Stimulated activated CD8-positive, alpha-beta memory T cell treated with anti-CD3 and anti-CD28 coated beads, Interleukin-15, amount 100 ng/mL, for 24 hours (primary cell): ENCODE results near the gene FSTL4.
"Not testable (repeated sequence)": the region's sequence is repeated elsewhere in the genome, so short reads cannot be mapped to it uniquely, and the experiment has no call there.

ENCODE experiments used
- DNase-seq: peaks from one replicate; pipeline ENCODE4 v3.0.0-alpha.2; 2020; ENCODE audit warnings: low read depth

FSTL4 gene

GRCh38 chr5:133552925-133553525 lies 59.3 kb downstream of the FSTL4 start:
- peak; percentile 22 for DNase-seq

- DNase-seq, result no peak
Observed at GRCh38 chr5:133546500-133546899, 65.8 kb downstream of the FSTL4 start.

- no peak for DNase-seq
Observed at GRCh38 chr5:133544346-133544745, 68.0 kb downstream of the FSTL4 start.

GRCh38 chr5:133539818-133540217 lies 72.5 kb downstream of the FSTL4 start:
- DNase-seq, result no peak

DNA sequence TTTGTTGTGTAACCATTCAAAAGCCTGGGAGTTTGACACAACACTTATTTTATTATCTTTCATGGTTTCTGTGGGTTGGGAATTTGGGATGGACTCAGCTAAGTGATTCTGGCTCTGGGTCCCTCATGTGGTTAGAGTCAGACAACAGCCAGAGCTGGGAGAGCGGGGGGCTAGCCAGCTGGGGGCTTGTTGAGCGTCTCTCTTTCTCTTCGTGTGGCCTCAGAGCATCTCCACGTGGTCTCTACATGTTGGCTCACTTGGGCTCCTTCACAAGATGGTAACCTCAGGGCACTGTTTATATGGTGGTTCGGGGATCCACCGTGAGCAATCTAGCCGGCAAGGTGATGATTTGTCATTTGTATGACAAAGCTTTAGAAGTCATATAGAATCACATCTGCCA lies 73.6 kb downstream of the FSTL4 start:
- no peak for DNase-seq

DNA sequence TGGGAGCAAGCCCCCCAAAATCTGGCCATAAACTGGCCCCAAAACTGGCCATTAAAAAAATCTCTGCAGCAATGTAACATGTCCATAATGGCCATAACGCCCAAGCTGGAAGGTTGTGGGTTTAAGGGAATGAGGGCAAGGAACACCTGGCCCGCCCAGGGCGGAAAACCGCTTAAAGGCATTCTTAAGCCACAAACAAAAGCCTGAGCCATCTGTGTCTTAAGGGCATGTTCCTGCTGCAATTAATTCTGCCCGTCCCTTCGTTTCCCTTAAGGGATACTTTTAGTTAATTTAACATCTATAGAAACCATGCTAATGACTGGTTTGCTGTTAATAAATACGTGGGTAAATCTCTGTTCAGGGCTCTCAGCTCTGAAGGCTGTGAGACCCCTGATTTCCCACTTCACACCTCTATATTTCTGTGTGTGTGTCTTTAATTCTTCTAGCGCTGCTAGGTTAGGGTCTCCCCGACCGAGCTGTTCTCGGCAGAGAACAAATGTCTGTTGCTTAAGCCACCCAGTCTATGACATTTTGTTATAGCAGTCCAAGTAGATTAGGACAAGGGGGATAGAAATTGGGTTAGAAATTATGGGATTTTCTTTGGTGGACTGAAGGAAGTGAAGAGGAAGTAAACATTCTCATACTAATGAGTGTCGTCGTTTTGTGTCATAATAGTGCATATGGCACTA lies 77.0 kb downstream of the FSTL4 start:
- DNase-seq, result not testable (repeated sequence)

DNA sequence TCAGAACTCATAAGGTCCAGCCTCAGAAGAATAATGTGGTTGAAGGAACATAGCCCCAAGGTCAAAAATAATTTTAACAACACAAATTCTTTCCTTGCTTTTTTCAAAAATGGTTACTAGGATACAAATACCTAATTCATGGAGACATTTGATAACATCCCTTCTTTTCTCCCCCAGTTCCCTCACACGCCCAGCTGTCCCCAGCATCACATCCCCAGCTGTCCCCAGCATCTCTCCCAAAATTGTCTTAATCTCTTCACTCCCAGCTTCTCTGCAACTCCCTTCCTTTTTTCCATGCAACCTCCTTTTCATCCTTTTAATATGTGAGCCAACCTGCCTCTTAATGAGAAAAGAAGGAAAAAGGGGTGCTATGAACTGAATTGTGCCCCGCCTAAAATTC lies 77.8 kb downstream of the FSTL4 start:
- no peak for DNase-seq

DNA sequence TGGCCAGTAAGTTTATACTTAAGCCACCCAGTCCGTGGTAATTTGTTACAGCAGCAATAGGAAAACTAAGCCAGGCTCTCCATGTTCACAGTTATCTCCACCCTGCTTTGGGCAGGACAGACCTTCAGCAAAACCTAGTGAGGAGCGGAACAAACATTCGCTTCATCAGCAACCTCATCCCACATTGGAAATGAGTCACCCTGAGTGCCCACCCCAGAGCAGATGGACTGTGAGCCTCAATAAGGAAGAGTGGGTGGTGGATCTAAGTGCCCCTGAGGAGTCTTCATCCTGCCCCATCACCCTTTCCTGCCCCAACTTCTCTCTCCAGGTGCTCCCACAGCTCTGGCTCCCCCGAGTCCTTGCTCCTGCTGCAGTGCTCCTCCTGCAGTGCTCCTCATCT lies 78.8 kb downstream of the FSTL4 start:
- no peak for DNase-seq

- no peak for DNase-seq
Observed at GRCh38 chr5:133531594-133531993, 80.7 kb downstream of the FSTL4 start.

DNA sequence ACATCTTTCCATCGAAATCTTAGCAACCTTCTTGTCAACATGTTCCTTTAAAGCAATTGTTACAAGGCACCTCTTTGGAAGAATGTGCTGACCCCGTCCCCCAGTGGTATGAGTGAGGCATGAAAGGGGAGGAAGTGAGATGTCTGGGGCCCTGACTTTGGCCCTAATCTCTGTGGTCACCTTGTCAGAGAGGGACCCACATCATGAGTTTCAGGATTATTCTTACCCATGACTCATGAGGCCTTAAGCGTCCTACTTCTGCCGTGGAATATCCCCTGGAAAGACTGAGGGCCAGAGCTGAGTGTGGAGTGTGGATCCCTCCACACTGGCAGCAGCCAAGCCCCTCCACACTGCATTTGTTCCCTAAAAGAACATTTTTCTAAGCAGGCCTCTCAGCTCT lies 81.2 kb downstream of the FSTL4 start:
- DNase-seq, result no peak

DNA sequence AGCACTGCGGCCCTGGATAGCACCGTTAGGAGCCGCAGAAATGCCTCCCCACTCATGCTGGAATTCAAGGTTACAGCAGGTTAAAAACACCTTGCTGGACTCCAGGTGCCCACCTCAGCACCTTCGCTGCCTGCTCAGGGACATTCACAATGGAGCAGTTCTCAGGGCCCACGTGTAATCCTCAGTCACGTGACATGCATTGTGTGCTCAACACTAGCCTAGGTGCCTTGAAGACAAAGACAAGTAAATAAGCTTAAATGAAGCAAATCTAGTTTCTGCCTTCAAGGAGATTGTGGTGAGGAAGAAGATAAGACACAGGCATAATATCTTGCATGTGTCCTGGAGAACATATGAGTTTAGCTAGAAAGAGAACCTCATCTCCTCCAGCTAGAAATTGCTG lies 82.1 kb downstream of the FSTL4 start:
- DNase-seq, result no peak

DNA sequence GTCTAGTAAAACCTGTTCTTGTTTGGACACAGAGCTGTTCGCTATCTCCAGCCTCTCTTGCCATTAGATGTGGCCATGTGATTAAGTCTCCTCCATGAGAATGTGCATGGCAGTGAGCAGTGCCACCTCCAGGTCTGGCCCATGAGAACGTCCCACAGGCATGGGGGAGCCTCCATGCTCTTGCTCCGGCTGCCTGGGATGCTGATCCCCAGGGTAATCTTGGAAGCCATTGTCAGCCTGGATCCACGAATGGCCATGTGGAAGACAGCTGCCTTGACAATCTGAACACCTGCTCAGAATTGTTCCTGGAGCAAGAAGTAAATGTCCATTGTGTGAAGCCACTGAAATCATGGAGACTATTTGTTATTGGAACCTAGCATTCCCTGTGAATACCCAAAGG lies 83.5 kb downstream of the FSTL4 start:
- DNase-seq, result no peak

DNA sequence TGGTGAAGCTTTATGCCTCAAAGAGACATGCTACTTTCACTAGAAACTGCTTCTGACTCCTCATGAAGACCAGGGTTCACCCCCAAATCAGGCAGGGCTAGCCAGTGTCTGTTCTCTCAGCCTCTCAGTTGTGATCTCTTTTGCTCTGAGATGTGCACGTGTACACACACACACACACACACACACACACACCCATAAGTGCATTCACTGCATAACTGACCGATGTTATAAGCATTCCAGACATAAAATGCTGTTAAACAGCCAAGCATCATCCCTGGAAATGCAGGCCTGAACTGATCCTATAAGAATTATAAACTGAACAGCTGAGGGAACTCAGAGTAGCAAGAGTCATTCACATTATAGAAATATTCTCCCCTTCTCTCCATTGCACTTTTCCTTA lies 85.0 kb downstream of the FSTL4 start:
- no peak for DNase-seq

DNA sequence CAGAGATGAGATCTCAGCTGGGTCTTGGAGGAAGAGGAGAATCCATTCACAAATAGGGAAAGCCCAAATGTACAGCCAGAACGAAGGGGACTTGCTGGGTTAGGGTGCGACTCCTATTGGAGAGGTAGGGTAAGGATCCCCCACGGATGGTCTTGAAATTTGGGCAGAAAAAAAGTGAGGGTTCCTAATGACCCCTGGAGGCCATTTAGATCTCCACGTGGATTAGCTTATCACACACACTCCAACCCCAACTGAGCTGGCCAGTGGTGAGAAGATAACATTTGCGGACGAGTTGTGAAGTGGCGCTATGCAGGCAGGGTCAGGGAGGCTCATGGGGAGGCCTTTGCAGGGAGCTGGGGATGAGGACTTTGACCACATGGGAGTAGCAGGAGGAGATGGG lies 86.0 kb downstream of the FSTL4 start:
- DNase-seq, result no peak

DNA sequence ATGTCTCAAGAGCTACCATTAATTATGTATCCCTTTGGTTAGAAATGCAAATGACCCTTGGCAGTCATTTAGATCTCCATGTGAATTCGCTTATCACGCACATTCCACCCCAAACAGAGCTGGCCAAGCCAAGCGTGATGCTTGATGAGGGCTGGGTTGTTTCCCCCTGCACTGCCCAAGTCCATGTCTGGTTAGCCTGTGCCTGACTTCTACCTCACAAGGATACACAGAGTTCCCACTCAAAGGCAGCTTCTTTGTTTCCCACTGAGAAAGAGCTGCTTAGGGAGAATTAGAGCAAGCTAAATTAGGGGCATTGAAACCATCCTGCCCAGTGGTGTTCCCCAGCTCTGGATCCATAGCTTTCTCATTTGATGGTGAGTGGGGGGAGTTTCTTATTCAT lies 87.2 kb downstream of the FSTL4 start:
- DNase-seq, result no peak

DNA sequence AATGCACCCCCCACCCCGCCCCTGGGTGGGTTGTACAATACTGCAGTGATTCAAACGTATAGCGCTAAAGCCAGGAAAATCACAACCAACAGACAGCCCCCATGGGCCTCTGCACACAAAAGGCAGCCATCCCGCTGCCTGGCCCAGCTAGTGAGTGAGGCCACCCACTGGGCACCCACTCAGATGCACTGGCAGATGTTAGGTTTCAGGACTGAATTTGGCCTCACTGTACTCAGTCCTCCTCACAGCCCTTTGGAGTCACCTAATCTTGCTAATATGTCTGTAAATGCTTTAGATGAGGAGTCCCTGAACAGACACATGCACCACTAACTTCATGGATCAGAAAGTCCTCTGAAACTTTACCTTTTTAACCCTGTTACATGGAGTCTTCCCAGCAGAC lies 87.7 kb downstream of the FSTL4 start:
- no peak for DNase-seq

- DNase-seq, result no peak
Observed at GRCh38 chr5:133523961-133524586, 88.3 kb downstream of the FSTL4 start.

DNA sequence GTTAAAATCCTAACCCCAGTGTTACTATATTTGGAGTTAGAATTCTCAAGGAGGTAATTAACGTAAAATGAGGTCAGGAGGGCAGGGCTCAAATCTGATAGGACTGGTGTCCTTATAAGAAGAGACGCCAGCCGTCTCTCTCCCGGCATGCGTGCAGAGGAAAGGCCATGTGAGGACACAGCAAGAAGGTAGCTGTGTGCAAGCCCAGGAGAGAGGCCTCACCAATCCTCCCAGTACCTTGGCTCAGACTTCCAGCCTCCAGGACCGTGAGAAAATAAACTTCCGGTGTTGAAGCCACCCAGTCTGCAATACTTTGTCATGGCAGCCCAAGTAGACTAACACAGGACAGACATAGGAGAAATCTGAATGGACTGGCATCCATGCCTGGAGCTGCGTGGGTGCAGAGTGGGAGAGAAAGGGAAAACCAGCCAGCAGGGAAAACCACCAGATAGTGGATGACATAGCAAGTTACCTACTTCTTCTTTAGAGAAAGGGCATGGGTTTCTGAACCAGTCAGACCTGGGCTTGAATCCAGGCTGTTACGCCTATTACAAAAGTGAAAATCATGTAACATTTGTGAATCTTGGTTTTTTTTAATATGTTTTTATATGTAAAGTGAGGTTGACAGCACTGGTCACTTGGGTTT lies 89.2 kb downstream of the FSTL4 start:
- DNase-seq, result no peak

GRCh38 chr5:133521801-133522200 lies 90.5 kb downstream of the FSTL4 start:
- no peak for DNase-seq

DNA sequence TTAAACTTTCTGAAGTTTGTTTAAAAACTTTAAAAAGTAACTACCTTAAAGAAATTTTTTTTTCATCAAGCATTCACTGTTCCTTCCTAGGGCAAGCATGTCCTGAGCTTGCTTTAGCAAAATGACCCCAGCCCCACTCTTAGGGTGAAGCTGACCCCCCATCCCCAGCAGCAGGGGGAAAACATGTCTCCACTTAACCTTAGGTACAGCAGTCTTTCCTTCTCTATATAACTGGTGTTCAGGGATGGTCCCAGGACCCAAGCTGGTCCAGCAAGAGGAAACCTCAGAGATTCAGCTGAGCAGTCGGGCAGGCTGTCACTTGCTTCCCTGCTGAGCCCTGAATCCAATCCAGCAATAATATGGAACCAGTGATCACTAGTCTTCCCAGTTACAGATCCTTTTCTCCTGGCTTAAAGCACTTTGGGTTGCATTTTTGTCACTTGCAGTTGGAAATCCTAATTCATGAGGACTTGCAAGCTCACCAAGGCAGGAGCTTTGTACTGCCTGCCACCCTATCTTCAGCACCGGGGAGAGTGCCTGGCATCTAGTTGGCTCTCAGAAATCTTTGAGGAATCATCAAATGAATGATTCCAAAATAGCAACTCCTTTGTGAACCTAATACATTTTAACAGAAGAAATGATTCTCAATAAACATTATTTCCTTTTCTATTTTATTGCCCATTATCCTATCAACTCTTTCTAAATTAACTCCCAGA lies 91.2 kb downstream of the FSTL4 start:
- no peak for DNase-seq

DNA sequence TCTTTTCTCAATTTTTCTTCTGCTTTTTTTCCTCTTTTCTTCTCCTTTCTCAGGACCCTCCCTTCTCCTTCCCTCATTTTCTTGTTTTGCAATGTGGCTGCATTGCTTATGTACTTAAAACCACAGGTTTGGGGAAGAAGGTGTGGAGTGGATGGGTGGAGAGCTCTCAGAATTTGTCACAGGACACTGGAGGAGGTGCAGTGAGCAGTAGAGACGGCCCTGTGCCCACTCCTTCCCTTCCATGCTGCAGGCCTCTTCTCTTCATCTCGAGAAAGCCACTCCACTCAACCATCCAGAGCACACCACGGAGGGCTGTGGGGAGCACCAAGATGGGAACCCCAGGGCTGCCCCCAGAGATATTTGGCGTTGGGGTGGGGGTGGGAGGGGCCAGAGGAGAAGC lies 92.3 kb downstream of the FSTL4 start:
- no peak for DNase-seq

GRCh38 chr5:133519191-133519590 lies 93.2 kb downstream of the FSTL4 start:
- no peak for DNase-seq

GRCh38 chr5:133514456-133514855 lies 97.9 kb downstream of the FSTL4 start:
- DNase-seq, result no peak
